RWPE1 (cell line): ENCODE data around the gene MYH7B.

Experiments
- CTCF ChIA-PET: fragments of 350-600 bp; sonication (Branson Sonifier 250); formaldehyde crosslinking; extraction: SDS; loops from one replicate; lab custom pipeline; 2021; lab: Yijun Ruan, JAX
- POLR2A ChIA-PET: fragments of 400-600 bp; formaldehyde crosslinking; extraction: SDS; loops from one replicate; lab custom pipeline; 2020; ENCODE audit warnings: antibody characterized with exemption; ENCODE audit not compliant: low non-redundant PET; lab: Yijun Ruan, JAX
- DNase-seq: peaks from one replicate; pipeline ENCODE4 v3.0.0; 2012; ENCODE audit warnings: low spot score
- H3K27ac ChIP-seq: fragments of 450-650 bp; 2 replicates; pipeline ENCODE4 v1.5.1; 2017
- CTCF ChIP-seq: fragments of 450-650 bp; conservative IDR thresholded peaks from 2 replicates; pipeline ENCODE4 v1.5.1; 2017; ENCODE audit warnings: low read depth, mild to moderate bottlenecking

MYH7B gene

GRCh38 chr20:34941226-34941625 lies 14.4 kb upstream of the MYH7B start:
- no peak overlapping the region for H3K27ac ChIP-seq
- no peak for TF ChIP-seq CTCF
- ChIA-PET POLR2A (interaction anchor here (0.5 to 0.9 kb wide), 2 partner anchors 9 to 1436 kb away, joined by 3 to 4 read pairs; no protein-coding TSS in a partner anchor), CTCF (interaction anchor here (0.5 to 1.5 kb wide), 2 partner anchors 67 to 1456 kb away, joined by 3 to 7 read pairs; no protein-coding TSS in a partner anchor)
- DNase-seq, result no peak

- TF ChIP-seq CTCF, result no peak
- peak overlapping the region; percentile 6; the same call in 1 of the 2 replicates for H3K27ac ChIP-seq
- ChIA-PET CTCF (interaction anchor here (0.6 to 2.3 kb wide), 3 partner anchors 9 to 68 kb away, joined by 4 to 18 read pairs (median 7); no protein-coding TSS in a partner anchor), POLR2A (no interaction called here)
- DNase-seq, result no peak
These were observed 13.4 kb upstream of the MYH7B start for GRCh38 chr20:34942301-34942700.

- ChIA-PET CTCF (interaction anchor here (0.6 to 2.3 kb wide), 2 partner anchors 70 to 206 kb away, joined by 5 to 18 read pairs; no protein-coding TSS in a partner anchor), POLR2A (no interaction called here)
- H3K27ac ChIP-seq, result peak overlapping the region; percentile 83
- no peak for TF ChIP-seq CTCF
- DNase-seq, result peak; percentile 98
These were observed 11.7 kb upstream of the MYH7B start for GRCh38 chr20:34943808-34944567.

GRCh38 chr20:34945315-34946077 lies 10.2 kb upstream of the MYH7B start:
- no peak for TF ChIP-seq CTCF
- DNase-seq, result peak; percentile 55
- ChIA-PET CTCF (interaction anchor here (0.6 to 1.3 kb wide), 3 partner anchors 52 to 317 kb away, joined by 3 to 4 read pairs (median 3); no protein-coding TSS in a partner anchor), POLR2A (interaction anchor here (0.5 to 1.3 kb wide), 2 partner anchors 10 to 14 kb away, joined by 3 read pairs; no protein-coding TSS in a partner anchor)
- peak overlapping the region; percentile 72 for H3K27ac ChIP-seq

- no peak for TF ChIP-seq CTCF
- POLR2A ChIA-PET, result no interaction called here
- no peak overlapping the region for H3K27ac ChIP-seq
- CTCF ChIA-PET, result interaction anchor here (0.7 to 1.1 kb wide), 3 partner anchors 73 to 823 kb away, joined by 3 to 4 read pairs (median 3); partner anchors contain the start of gene GGT7
- DNase-seq, result no peak
These were observed 9.0 kb upstream of the MYH7B start for GRCh38 chr20:34946661-34947060.

- TF ChIP-seq CTCF, result no peak
- ChIA-PET POLR2A (no interaction called here), CTCF (interaction anchor here (0.7 to 1.3 kb wide), 3 partner anchors 71 to 823 kb away, joined by 3 to 5 read pairs (median 4); partner anchors contain the start of genes ACSS2 and GGT7)
- H3K27ac ChIP-seq, result no peak overlapping the region
- DNase-seq, result no peak
These were observed 8.3 kb upstream of the MYH7B start for GRCh38 chr20:34947336-34947735.
